Panc1 (cell line): ENCODE measurements around the gene LAMB2.

Experiments
- POLR2AphosphoS5 ChIP-seq: IDR thresholded peaks from 2 replicates; pipeline ENCODE4 v1.6.1; 2012; ENCODE audit warnings: mild to moderate bottlenecking, low read depth, low read length, moderate library complexity
- TCF7L2 ChIP-seq: IDR thresholded peaks from 2 replicates; pipeline ENCODE4 v1.6.1; 2011; ENCODE audit warnings: mild to moderate bottlenecking, low read depth, low read length, inconsistent platforms
- TF ChIP-seq, protein P1 (sequence below): fragments of 450-650 bp; IDR thresholded peaks from 2 replicates; pipeline ENCODE4 v1.5.1; 2017; ENCODE audit warnings: mild to moderate bottlenecking
- TF ChIP-seq, protein P2 (sequence below), 2 experiments: IDR thresholded peaks; 2 replicates each; pipeline ENCODE4 v1.6.1; 2011 to 2012; ENCODE audit warnings: low read depth in 2 of 2, control low read depth in 1 of 2, low read length in 1 of 2, mild to moderate bottlenecking in 1 of 2, moderate library complexity in 1 of 2; ENCODE audit not compliant: insufficient read depth in 1 of 2

DNA sequence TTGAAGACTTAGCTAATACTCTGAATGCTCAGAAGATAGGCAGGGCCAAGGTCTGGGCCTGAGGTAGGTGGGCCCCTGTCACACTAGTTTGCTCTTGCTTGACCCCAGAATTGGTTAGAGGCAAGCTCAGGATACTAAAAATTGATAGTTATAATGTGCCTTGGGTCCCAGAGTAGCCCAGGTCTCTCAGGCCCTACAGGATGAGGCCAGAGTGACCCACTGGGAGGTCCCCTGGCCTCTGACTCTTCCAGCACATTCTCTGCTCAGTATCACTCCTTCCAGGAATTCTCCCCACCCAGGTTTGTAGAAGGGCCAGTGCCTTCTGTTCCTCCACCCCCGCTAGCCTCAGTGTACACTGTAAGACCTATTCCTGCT is 37.9 kb upstream of the LAMB2 start:
- TF ChIP-seq, protein P1, sequence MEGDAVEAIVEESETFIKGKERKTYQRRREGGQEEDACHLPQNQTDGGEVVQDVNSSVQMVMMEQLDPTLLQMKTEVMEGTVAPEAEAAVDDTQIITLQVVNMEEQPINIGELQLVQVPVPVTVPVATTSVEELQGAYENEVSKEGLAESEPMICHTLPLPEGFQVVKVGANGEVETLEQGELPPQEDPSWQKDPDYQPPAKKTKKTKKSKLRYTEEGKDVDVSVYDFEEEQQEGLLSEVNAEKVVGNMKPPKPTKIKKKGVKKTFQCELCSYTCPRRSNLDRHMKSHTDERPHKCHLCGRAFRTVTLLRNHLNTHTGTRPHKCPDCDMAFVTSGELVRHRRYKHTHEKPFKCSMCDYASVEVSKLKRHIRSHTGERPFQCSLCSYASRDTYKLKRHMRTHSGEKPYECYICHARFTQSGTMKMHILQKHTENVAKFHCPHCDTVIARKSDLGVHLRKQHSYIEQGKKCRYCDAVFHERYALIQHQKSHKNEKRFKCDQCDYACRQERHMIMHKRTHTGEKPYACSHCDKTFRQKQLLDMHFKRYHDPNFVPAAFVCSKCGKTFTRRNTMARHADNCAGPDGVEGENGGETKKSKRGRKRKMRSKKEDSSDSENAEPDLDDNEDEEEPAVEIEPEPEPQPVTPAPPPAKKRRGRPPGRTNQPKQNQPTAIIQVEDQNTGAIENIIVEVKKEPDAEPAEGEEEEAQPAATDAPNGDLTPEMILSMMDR = no peak
- TF ChIP-seq POLR2AphosphoS5 = no peak
- TF ChIP-seq TCF7L2 = no peak
- TF ChIP-seq, protein P2, sequence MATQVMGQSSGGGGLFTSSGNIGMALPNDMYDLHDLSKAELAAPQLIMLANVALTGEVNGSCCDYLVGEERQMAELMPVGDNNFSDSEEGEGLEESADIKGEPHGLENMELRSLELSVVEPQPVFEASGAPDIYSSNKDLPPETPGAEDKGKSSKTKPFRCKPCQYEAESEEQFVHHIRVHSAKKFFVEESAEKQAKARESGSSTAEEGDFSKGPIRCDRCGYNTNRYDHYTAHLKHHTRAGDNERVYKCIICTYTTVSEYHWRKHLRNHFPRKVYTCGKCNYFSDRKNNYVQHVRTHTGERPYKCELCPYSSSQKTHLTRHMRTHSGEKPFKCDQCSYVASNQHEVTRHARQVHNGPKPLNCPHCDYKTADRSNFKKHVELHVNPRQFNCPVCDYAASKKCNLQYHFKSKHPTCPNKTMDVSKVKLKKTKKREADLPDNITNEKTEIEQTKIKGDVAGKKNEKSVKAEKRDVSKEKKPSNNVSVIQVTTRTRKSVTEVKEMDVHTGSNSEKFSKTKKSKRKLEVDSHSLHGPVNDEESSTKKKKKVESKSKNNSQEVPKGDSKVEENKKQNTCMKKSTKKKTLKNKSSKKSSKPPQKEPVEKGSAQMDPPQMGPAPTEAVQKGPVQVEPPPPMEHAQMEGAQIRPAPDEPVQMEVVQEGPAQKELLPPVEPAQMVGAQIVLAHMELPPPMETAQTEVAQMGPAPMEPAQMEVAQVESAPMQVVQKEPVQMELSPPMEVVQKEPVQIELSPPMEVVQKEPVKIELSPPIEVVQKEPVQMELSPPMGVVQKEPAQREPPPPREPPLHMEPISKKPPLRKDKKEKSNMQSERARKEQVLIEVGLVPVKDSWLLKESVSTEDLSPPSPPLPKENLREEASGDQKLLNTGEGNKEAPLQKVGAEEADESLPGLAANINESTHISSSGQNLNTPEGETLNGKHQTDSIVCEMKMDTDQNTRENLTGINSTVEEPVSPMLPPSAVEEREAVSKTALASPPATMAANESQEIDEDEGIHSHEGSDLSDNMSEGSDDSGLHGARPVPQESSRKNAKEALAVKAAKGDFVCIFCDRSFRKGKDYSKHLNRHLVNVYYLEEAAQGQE (IDR thresholded peaks at IDR 0.05; ENCODE audit: insufficient read depth in 1 of 2, low read depth in 2 of 2, low read length in 1 of 2) = no peak
